Keratinocyte (primary cell): ENCODE results near the gene PIK3AP1. TPM values are rescaled to one million over a fixed set of nuclear protein-coding genes. Genes with fewer than 3 reads are reported as not detected.

Experiments used
- DNase-seq: peaks from one replicate; pipeline ENCODE4 v3.0.0-alpha.2; 2011; ENCODE audit warnings: low read depth, missing footprints, low spot score
- FAIRE-seq: peaks from 2 replicates; lab custom pipeline; 2011; peaks lifted over from hg19 to GRCh38; lab: Jason Lieb, UNC
- H2AFZ ChIP-seq: 2 replicates; pipeline ENCODE4 v1.6.0; 2012; ENCODE audit warnings: low read length, control low read depth, inconsistent platforms; ENCODE audit not compliant: control insufficient read depth
- H3K27ac ChIP-seq: 2 replicates; pipeline ENCODE4 v1.5.1; 2011; ENCODE audit warnings: low read length; ENCODE audit not compliant: control insufficient read depth, insufficient read depth
- H3K27me3 ChIP-seq: 3 replicates; pipeline ENCODE4 v1.6.0; 2011; ENCODE audit warnings: low read length; ENCODE audit not compliant: control insufficient read depth, insufficient read depth; ENCODE audit errors: extremely low read depth
- H3K36me3 ChIP-seq, 2 experiments: 2 replicates in 1 of 2; 3 replicates in 1 of 2; pipeline ENCODE4 v1.5.1; 2011; ENCODE audit warnings: low read length in 2 of 2, mild to moderate bottlenecking in 1 of 2; ENCODE audit not compliant: control insufficient read depth in 2 of 2, insufficient read depth in 2 of 2; ENCODE audit errors: extremely low read depth in 1 of 2
- H3K4me1 ChIP-seq: 3 replicates; pipeline ENCODE4 v1.5.1; 2011; ENCODE audit warnings: low read length; ENCODE audit not compliant: control insufficient read depth, insufficient read depth; ENCODE audit errors: extremely low read depth
- H3K4me2 ChIP-seq: 3 replicates; pipeline ENCODE4 v1.6.0; 2011; ENCODE audit warnings: low read depth, low read length; ENCODE audit not compliant: control insufficient read depth, insufficient read depth; ENCODE audit errors: extremely low read depth
- H3K4me3 ChIP-seq, 3 experiments: fragments of 200-600 bp in 1 of 3; sonication (generic) in 1 of 3; 2 replicates in 2 of 3; 3 replicates in 1 of 3; pipeline ENCODE4 v1.5.1; 2011 to 2016; ENCODE audit warnings: low read length in 3 of 3, mild to moderate bottlenecking in 3 of 3, control low read depth in 2 of 3, inconsistent platforms in 1 of 3, low read depth in 1 of 3, mixed read lengths in 1 of 3, mixed run types in 1 of 3, moderate library complexity in 1 of 3; ENCODE audit not compliant: control insufficient read depth in 2 of 3, insufficient read depth in 2 of 3; ENCODE audit errors: extremely low read depth in 1 of 3
- H3K79me2 ChIP-seq: 2 replicates; pipeline ENCODE4 v1.6.0; 2012; ENCODE audit warnings: low read length; ENCODE audit not compliant: control insufficient read depth, insufficient read depth
- H3K9ac ChIP-seq: 3 replicates; pipeline ENCODE4 v1.6.0; 2011; ENCODE audit warnings: low read length; ENCODE audit not compliant: control insufficient read depth, insufficient read depth; ENCODE audit errors: extremely low read depth
- H3K9me1 ChIP-seq: 3 replicates; pipeline ENCODE4 v1.6.0; 2011; ENCODE audit warnings: low read length; ENCODE audit not compliant: control insufficient read depth, insufficient read depth; ENCODE audit errors: extremely low read depth
- H3K9me3 ChIP-seq: 2 replicates; pipeline ENCODE4 v1.5.1; 2012; ENCODE audit warnings: low read depth, low read length; ENCODE audit not compliant: control insufficient read depth
- H4K20me1 ChIP-seq: 3 replicates; pipeline ENCODE4 v1.6.0; 2011; ENCODE audit warnings: low read length; ENCODE audit not compliant: control insufficient read depth, insufficient read depth; ENCODE audit errors: extremely low read depth
- CTCF ChIP-seq, 3 experiments: IDR thresholded peaks in 1 of 3; conservative IDR thresholded peaks in 1 of 3; optimal IDR thresholded peaks in 1 of 3; 2 replicates in 2 of 3; 3 replicates in 1 of 3; pipeline versions ENCODE3 to v1.5.1; 2011; ENCODE audit warnings: low read length in 3 of 3, mild to moderate bottlenecking in 3 of 3, moderate library complexity in 2 of 3, control low read depth in 1 of 3, inconsistent platforms in 1 of 3; ENCODE audit not compliant: insufficient read depth in 2 of 3; ENCODE audit errors: extremely low read depth in 1 of 3
- EZH2 ChIP-seq: IDR thresholded peaks from one replicate; pipeline ENCODE4 v1.6.1; 2012; ENCODE audit warnings: inconsistent platforms, mild to moderate bottlenecking, low read length, moderate library complexity
- dilution Hi-C: fragments of 300-500 bp; cut with MboI; formaldehyde crosslinking; loops from one replicate; pipeline ENCODE4 v1.7.0; 2020; ENCODE audit warnings: low sequenced_read_pairs; ENCODE audit not compliant: extremely low pct_ligation_motif_present
- polyA plus RNA-seq, 5 experiments: library from polyadenylated mRNA; depleted of rRNA in 3 of 5; stranded (reverse) in 3 of 5; stranded (forward) in 1 of 5; unstranded in 1 of 5; fragments of >200 nt; gene quantifications; 1 replicate in 1 of 5; 2 replicates in 3 of 5; 3 replicates in 1 of 5; pipeline versions ENCODE4 v1.2.1 to v1.2.3, GENCODE V29; 2011 to 2012; ENCODE audit warnings: missing spikeins in 2 of 5, low read depth in 1 of 5, low replicate concordance in 1 of 5

Gene PIK3AP1
- polyA plus RNA-seq, 1 donor (not counting 4 experiments of a cell fraction or from before 2014, with no cell fraction given) = not detected

GRCh38 chr10:96672481-96673175 is 47.7 kb downstream of the PIK3AP1 start:
- H3K27ac ChIP-seq = no peak overlapping the region

GRCh38 chr10:96671211-96671890 is 49.0 kb downstream of the PIK3AP1 start:
- H3K9me3 ChIP-seq = no peaks in the 10 kb centered on the region
- H3K79me2 ChIP-seq = no peaks in the 10 kb centered on the region
- no peaks in the 10 kb centered on the region for H3K36me3 ChIP-seq
- no peak overlapping the region for H2AFZ ChIP-seq
- DNase-seq = no peak
- H3K4me3 ChIP-seq = no peak overlapping the region
- H3K4me2 ChIP-seq = no peak overlapping the region
- H3K9me1 ChIP-seq = no peaks in the 10 kb centered on the region
- FAIRE-seq = no peak
- no peaks in the 10 kb centered on the region for H3K27me3 ChIP-seq
- H3K9ac ChIP-seq = no peak overlapping the region
- no peak overlapping the region for H3K27ac ChIP-seq
- no peak for TF ChIP-seq CTCF (optimal IDR thresholded peaks at IDR 0.05 in 1 of 3, IDR thresholded peaks at IDR 0.05 in 1 of 3, conservative IDR thresholded peaks at IDR 0.05 in 1 of 3; ENCODE audit: extremely low read depth in 1 of 3, insufficient read depth in 2 of 3, low read length in 3 of 3)
- no peak for TF ChIP-seq EZH2
- H4K20me1 ChIP-seq = no peaks in the 10 kb centered on the region
- H3K4me1 ChIP-seq = no peaks in the 10 kb centered on the region
- dilution Hi-C loops = no loop called here

More at GRCh38 chr10:96672481-96673175, 47.7 kb downstream of the PIK3AP1 start:
- FAIRE-seq (no peak), DNase-seq (no peak)
- Histone ChIP-seq H3K9ac (no peak overlapping the region), H3K9me1 (no peaks in the 10 kb centered on the region), H2AFZ (no peak overlapping the region), H3K9me3 (no peaks in the 10 kb centered on the region), H3K4me2 (no peak overlapping the region), H3K4me3 (no peak overlapping the region), H3K79me2 (no peaks in the 10 kb centered on the region), H3K36me3 (no peaks in the 10 kb centered on the region), H4K20me1 (no peaks in the 10 kb centered on the region), H3K27me3 (no peaks in the 10 kb centered on the region), H3K4me1 (no peaks in the 10 kb centered on the region)
- dilution Hi-C loops = no loop called here
- TF ChIP-seq EZH2 (no peak), CTCF (optimal IDR thresholded peaks at IDR 0.05 in 1 of 3, IDR thresholded peaks at IDR 0.05 in 1 of 3, conservative IDR thresholded peaks at IDR 0.05 in 1 of 3; ENCODE audit: extremely low read depth in 1 of 3, insufficient read depth in 2 of 3, low read length in 3 of 3) (no peak)
